IMR-90 (cell line): ENCODE results near the gene PROZ. TPM values are rescaled to one million over a fixed set of nuclear protein-coding genes. Genes with fewer than 3 reads are reported as not detected.

ENCODE experiments used
- ATAC-seq: fragments of 200-7000 bp; cut with Tn5 transposase; 2 replicates; pipeline ENCODE4 v1.9.1; 2020; ENCODE audit warnings: low read depth, mild to moderate bottlenecking, moderate library complexity
- BruUV-seq: library from RNA; stranded (reverse); fragments of 400-500 nt; replicated peaks from 2 replicates; lab custom pipeline; 2021; lab: Mats Ljungman, UMichigan
- CTCF ChIA-PET: fragments of 300-600 bp; formaldehyde crosslinking; extraction: SDS; loops from one replicate; lab custom pipeline; 2021; ENCODE audit warnings: antibody characterized with exemption; lab: Yijun Ruan, JAX
- POLR2A ChIA-PET: fragments of 300-600 bp; sonication (Branson Sonifier 250); formaldehyde crosslinking; loops from one replicate; lab custom pipeline; 2022; ENCODE audit warnings: antibody characterized with exemption; ENCODE audit not compliant: unreplicated experiment; lab: Charles Lee
- DNase-seq: peaks from one replicate; pipeline ENCODE4 v3.0.0; 2013
- H2AFZ ChIP-seq: replicated peaks from 2 replicates; pipeline ENCODE3; 2013; ENCODE audit warnings: low read length, mild to moderate bottlenecking; ENCODE audit not compliant: poor library complexity
- H2AK5ac ChIP-seq: 2 replicates; pipeline ENCODE4 v1.6.1; 2013; ENCODE audit warnings: low read depth, low read length, inconsistent platforms
- H2AK9ac ChIP-seq: replicated peaks from 2 replicates; pipeline ENCODE3; 2013; ENCODE audit warnings: mild to moderate bottlenecking, low read depth, low read length, moderate library complexity; ENCODE audit not compliant: poor library complexity
- H2BK120ac ChIP-seq: 2 replicates; pipeline ENCODE4 v1.6.1; 2013; ENCODE audit warnings: low read depth, low read length, inconsistent platforms
- H2BK15ac ChIP-seq: 3 replicates; pipeline ENCODE4 v1.6.1; 2013; ENCODE audit warnings: low read depth, low read length, inconsistent platforms
- H2BK20ac ChIP-seq: 2 replicates; pipeline ENCODE4 v1.6.1; 2013; ENCODE audit warnings: low read depth, mild to moderate bottlenecking, inconsistent platforms, low read length, moderate library complexity
- H2BK5ac ChIP-seq: 2 replicates; pipeline ENCODE4 v1.6.1; 2013; ENCODE audit warnings: mild to moderate bottlenecking, low read depth, low read length, inconsistent platforms; ENCODE audit not compliant: poor library complexity, severe bottlenecking
- H3K14ac ChIP-seq: replicated peaks from 2 replicates; pipeline ENCODE4 v1.6.1; 2013; ENCODE audit warnings: low read depth, low read length, inconsistent platforms
- H3K18ac ChIP-seq: 2 replicates; pipeline ENCODE4 v1.6.1; 2013; ENCODE audit warnings: low read depth, low read length, control low read depth
- H3K23ac ChIP-seq: 2 replicates; pipeline ENCODE4 v1.6.1; 2013; ENCODE audit warnings: low read depth, low read length, inconsistent platforms
- H3K27ac ChIP-seq: 2 replicates; pipeline ENCODE4 v1.5.1; 2013; ENCODE audit warnings: mild to moderate bottlenecking, control low read depth, low read length; ENCODE audit not compliant: insufficient read depth
- H3K27me3 ChIP-seq: 2 replicates; pipeline ENCODE4 v1.6.1; 2013; ENCODE audit warnings: low read length; ENCODE audit not compliant: control insufficient read depth, insufficient read depth
- H3K36me3 ChIP-seq: 2 replicates; pipeline ENCODE4 v1.6.1; 2013; ENCODE audit warnings: low read length, mixed read lengths; ENCODE audit not compliant: control insufficient read depth, insufficient read depth
- H3K4ac ChIP-seq: 2 replicates; pipeline ENCODE4 v1.6.1; 2013; ENCODE audit warnings: low read depth, low read length, inconsistent platforms
- H3K4me1 ChIP-seq: 2 replicates; pipeline ENCODE4 v1.6.1; 2013; ENCODE audit warnings: low read length, mixed read lengths; ENCODE audit not compliant: control insufficient read depth, insufficient read depth
- H3K4me2 ChIP-seq: 2 replicates; pipeline ENCODE4 v1.6.1; 2013; ENCODE audit warnings: low read depth, mild to moderate bottlenecking, control low read depth, low read length, moderate library complexity
- H3K4me3 ChIP-seq: 2 replicates; pipeline ENCODE4 v1.5.1; 2013; ENCODE audit warnings: low read depth, mild to moderate bottlenecking, control low read depth, low read length, moderate library complexity; ENCODE audit not compliant: insufficient read depth
- H3K56ac ChIP-seq: 2 replicates; pipeline ENCODE4 v1.6.1; 2013; ENCODE audit warnings: low read length, inconsistent platforms; ENCODE audit not compliant: insufficient read depth; ENCODE audit errors: extremely low read depth
- H3K79me1 ChIP-seq, 2 experiments: 2 replicates each; pipeline ENCODE4 v1.6.1; 2013; ENCODE audit warnings: low read length in 2 of 2, inconsistent platforms in 1 of 2, low read depth in 1 of 2
- H3K9ac ChIP-seq: 2 replicates; pipeline ENCODE4 v1.6.1; 2013; ENCODE audit warnings: low read depth, low read length, control low read depth
- H3K9me1 ChIP-seq: 2 replicates; pipeline ENCODE4 v1.6.1; 2013; ENCODE audit warnings: low read length, inconsistent platforms; ENCODE audit not compliant: insufficient read depth
- H3K9me3 ChIP-seq: 2 replicates; pipeline ENCODE4 v1.6.1; 2013; ENCODE audit warnings: low read length; ENCODE audit not compliant: control insufficient read depth, insufficient read depth
- H4K20me1 ChIP-seq: 2 replicates; pipeline ENCODE4 v1.6.1; 2013; ENCODE audit warnings: low read length, inconsistent platforms; ENCODE audit not compliant: insufficient read depth
- H4K5ac ChIP-seq: 2 replicates; pipeline ENCODE4 v1.6.1; 2013; ENCODE audit warnings: mild to moderate bottlenecking, low read depth, low read length, control low read depth
- H4K8ac ChIP-seq, 2 experiments: 2 replicates each; pipeline ENCODE4 v1.6.1; 2013; ENCODE audit warnings: low read depth in 2 of 2, low read length in 2 of 2, control low read depth in 1 of 2, inconsistent platforms in 1 of 2
- H4K91ac ChIP-seq: 2 replicates; pipeline ENCODE4 v1.6.1; 2013; ENCODE audit warnings: low read depth, low read length, inconsistent platforms; ENCODE audit not compliant: insufficient read depth
- BHLHE40 ChIP-seq: fragments of 150-350 bp; IDR thresholded peaks from 2 replicates; pipeline ENCODE4 v1.6.1; 2016; ENCODE audit warnings: mild to moderate bottlenecking, low read depth, low read length
- CEBPB ChIP-seq: IDR thresholded peaks from 2 replicates; pipeline ENCODE4 v1.6.1; 2012; ENCODE audit warnings: low read depth, low read length, improper control_type of control experiment
- CHD1 ChIP-seq: IDR thresholded peaks from 2 replicates; pipeline ENCODE4 v1.6.1; 2012; ENCODE audit warnings: low read depth, low read length, improper control_type of control experiment
- FOS ChIP-seq: fragments of 150-350 bp; IDR thresholded peaks from 2 replicates; pipeline ENCODE4 v1.6.1; 2016; ENCODE audit warnings: low read depth, low read length
- MAFK ChIP-seq: IDR thresholded peaks from 2 replicates; pipeline ENCODE4 v1.6.1; 2012; ENCODE audit warnings: low read depth, low read length, improper control_type of control experiment
- MAZ ChIP-seq: IDR thresholded peaks from 2 replicates; pipeline ENCODE4 v1.6.1; 2012; ENCODE audit warnings: low read depth, mild to moderate bottlenecking, low read length, improper control_type of control experiment, moderate library complexity, borderline replicate concordance
- MXI1 ChIP-seq: IDR thresholded peaks from 2 replicates; pipeline ENCODE4 v1.6.1; 2012; ENCODE audit warnings: low read depth, mild to moderate bottlenecking, low read length, moderate library complexity, borderline replicate concordance
- NFE2L2 ChIP-seq: fragments of 150-350 bp; IDR thresholded peaks from 2 replicates; pipeline ENCODE4 v1.6.1; 2016; ENCODE audit warnings: low read depth, mild to moderate bottlenecking, low read length
- POLR2A ChIP-seq: IDR thresholded peaks from 2 replicates; pipeline ENCODE4 v1.6.1; 2012; ENCODE audit warnings: mild to moderate bottlenecking, low read depth, low read length
- RAD21 ChIP-seq: IDR thresholded peaks from 2 replicates; pipeline ENCODE4 v1.6.1; 2012; ENCODE audit warnings: low read length, improper control_type of control experiment
- RCOR1 ChIP-seq: IDR thresholded peaks from 2 replicates; pipeline ENCODE4 v1.6.1; 2012; ENCODE audit warnings: mild to moderate bottlenecking, low read length, improper control_type of control experiment; ENCODE audit not compliant: insufficient replicate concordance
- RFX5 ChIP-seq: IDR thresholded peaks from 2 replicates; pipeline ENCODE4 v1.8.0; 2012; ENCODE audit warnings: low read depth, mild to moderate bottlenecking, low read length, moderate library complexity
- SMC3 ChIP-seq: fragments of 150-350 bp; IDR thresholded peaks from 2 replicates; pipeline ENCODE4 v1.6.1; 2016; ENCODE audit warnings: low read depth, mild to moderate bottlenecking, antibody characterized with exemption, low read length, moderate library complexity
- WGBS, 2 experiments: methylation state at CpG; one replicate each; pipeline versions ENCODE4 v1.1.5 to v1.1.7; 2013; ENCODE audit warnings: missing lambda C conversion rate in 2 of 2; ENCODE audit not compliant: insufficient read length in 1 of 2; ENCODE audit errors: extremely low coverage in 2 of 2; 5-methylcytosine and 5-hydroxymethylcytosine counted together
- dilution Hi-C: fragments of 300-500 bp; cut with HindIII; formaldehyde crosslinking; loops from one replicate; pipeline ENCODE4 v1.14.3; 2018; ENCODE audit warnings: low sequenced_read_pairs; ENCODE audit not compliant: unreplicated experiment
- in situ Hi-C: fragments of 300-500 bp; cut with MboI; formaldehyde crosslinking; loops from 3 replicates; pipeline ENCODE4 v1.14.3; 2019; ENCODE audit warnings: low sequenced_read_pairs, inconsistent platforms, mixed read lengths
- intact Hi-C: fragments of 100-400 bp; cut with micrococcal nuclease; formaldehyde crosslinking; loops from 2 replicates; pipeline ENCODE4 v1.10.0; 2022
- polyA plus RNA-seq, 3 experiments: library from polyadenylated mRNA; depleted of rRNA; stranded (reverse); fragments of >200 nt; gene quantifications; 2 replicates each; pipeline ENCODE4 v1.2.3, GENCODE V29; 2012; ENCODE audit warnings: low replicate concordance in 1 of 3
- total RNA-seq: library from RNA; depleted of rRNA; stranded (reverse); fragments of >200 nt; gene quantifications from 2 replicates; pipeline ENCODE4 v1.2.3, GENCODE V29; 2012
- TF ChIP-seq, protein P1 (sequence below): fragments of 150-350 bp; IDR thresholded peaks from 2 replicates; pipeline ENCODE4 v1.6.1; 2016; ENCODE audit warnings: low read depth, mild to moderate bottlenecking, low read length, moderate library complexity, borderline replicate concordance
- TF ChIP-seq, protein P2 (sequence below): conservative IDR thresholded peaks from 2 replicates; pipeline ENCODE4 v1.5.1; 2012; ENCODE audit warnings: mild to moderate bottlenecking, low read depth, low read length, improper control_type of control experiment
- TF ChIP-seq, protein P3 (sequence below): fragments of 150-350 bp; IDR thresholded peaks from 2 replicates; pipeline ENCODE4 v1.6.1; 2017; ENCODE audit warnings: mild to moderate bottlenecking, antibody characterized with exemption, low read length, low read depth

The PROZ gene
- total and polyA plus RNA-seq, 2 of the 4 experiments (the other 2 are of a cell fraction), result not detected

DNA sequence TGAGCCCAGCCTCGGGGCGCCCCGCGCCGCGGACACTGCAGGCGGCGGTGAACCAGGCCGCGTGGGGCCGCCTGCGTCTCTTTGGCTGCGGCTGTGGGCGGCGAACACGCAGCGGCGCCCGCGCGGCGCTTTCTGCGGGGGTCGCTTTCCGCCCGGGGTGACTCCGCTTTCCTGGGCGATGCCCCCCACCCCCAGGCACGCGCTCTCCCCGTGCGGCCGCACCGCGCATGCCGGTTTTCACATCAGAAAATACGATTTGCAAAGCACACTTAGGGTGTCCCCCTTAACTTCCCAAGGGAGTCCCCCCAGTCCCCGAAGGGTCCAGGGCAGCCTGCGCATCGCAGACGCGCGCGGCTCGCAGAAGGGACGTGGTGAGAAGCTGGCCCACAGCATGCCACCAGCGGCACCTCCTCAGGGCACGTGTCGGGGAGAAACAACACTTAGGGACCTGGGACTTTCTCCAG is 47.6 kb upstream of the PROZ start:
- H3K4me1 ChIP-seq, result 0 out of 2 replicates have a peak, but pooled peaks cover 2% of the 10 kb centered on the region
- DNase-seq (no peak), ATAC-seq (no peak; the same call in 1 of the 2 replicates)
- no peak overlapping the region for H2AK9ac ChIP-seq
- H3K27me3 ChIP-seq, result peaks cover 32% of the 10 kb centered on the region
- peak overlapping the region in 1 of 2 experiments; percentile 33; a peak in 1 of 4 replicates for H4K8ac ChIP-seq
- no peaks in the 10 kb centered on the region for H3K9me1 ChIP-seq
- H2BK120ac ChIP-seq, result no peak overlapping the region
- no peak overlapping the region for H4K5ac ChIP-seq
- H3K9ac ChIP-seq, result no peak overlapping the region
- H3K9me3 ChIP-seq, result peaks cover 8% of the 10 kb centered on the region; the same call in 1 of the 2 replicates
- POLR2A ChIA-PET, result no interaction called here
- no peak overlapping the region for H3K4ac ChIP-seq
- no peak overlapping the region for H3K27ac ChIP-seq
- dilution Hi-C loops, result no loop called here
- H3K23ac ChIP-seq, result no peak overlapping the region
- H2BK20ac ChIP-seq, result no peak overlapping the region
- H2AK5ac ChIP-seq, result no peak overlapping the region
- in situ Hi-C loops, result no loop called here
- intact Hi-C loops, result no loop called here
- H3K14ac ChIP-seq, result no peak overlapping the region
- no TSS peak for BruUV-seq
- peak overlapping the region; percentile 86 for H2AFZ ChIP-seq
- CTCF ChIA-PET, result no interaction called here
- H3K4me2 ChIP-seq, result peak overlapping the region; percentile 57
- no peaks in the 10 kb centered on the region for H3K36me3 ChIP-seq
- H4K91ac ChIP-seq, result no peak overlapping the region
- peak overlapping the region; percentile 42 for H3K4me3 ChIP-seq
- no peak overlapping the region for H2BK5ac ChIP-seq
- no peak overlapping the region for H2BK15ac ChIP-seq
- no peaks in the 10 kb centered on the region for H4K20me1 ChIP-seq
- WGBS, 2 experiments, result 25% methylated on average over 36 of the region's 49 CpGs; no CpG with 5 or more reads in 1 of the 2 experiments
- no peak overlapping the region for H3K56ac ChIP-seq
- TF ChIP-seq FOS (no peak), RFX5 (no peak), RAD21 (no peak), BHLHE40 (no peak), POLR2A (no peak), NFE2L2 (no peak), CHD1 (no peak), MAFK (no peak), SMC3 (no peak), MXI1 (no peak), CEBPB (no peak), RCOR1 (no peak), MAZ (no peak)
- TF ChIP-seq, protein P1, sequence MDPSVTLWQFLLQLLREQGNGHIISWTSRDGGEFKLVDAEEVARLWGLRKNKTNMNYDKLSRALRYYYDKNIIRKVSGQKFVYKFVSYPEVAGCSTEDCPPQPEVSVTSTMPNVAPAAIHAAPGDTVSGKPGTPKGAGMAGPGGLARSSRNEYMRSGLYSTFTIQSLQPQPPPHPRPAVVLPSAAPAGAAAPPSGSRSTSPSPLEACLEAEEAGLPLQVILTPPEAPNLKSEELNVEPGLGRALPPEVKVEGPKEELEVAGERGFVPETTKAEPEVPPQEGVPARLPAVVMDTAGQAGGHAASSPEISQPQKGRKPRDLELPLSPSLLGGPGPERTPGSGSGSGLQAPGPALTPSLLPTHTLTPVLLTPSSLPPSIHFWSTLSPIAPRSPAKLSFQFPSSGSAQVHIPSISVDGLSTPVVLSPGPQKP, result no peak
- TF ChIP-seq, protein P2, sequence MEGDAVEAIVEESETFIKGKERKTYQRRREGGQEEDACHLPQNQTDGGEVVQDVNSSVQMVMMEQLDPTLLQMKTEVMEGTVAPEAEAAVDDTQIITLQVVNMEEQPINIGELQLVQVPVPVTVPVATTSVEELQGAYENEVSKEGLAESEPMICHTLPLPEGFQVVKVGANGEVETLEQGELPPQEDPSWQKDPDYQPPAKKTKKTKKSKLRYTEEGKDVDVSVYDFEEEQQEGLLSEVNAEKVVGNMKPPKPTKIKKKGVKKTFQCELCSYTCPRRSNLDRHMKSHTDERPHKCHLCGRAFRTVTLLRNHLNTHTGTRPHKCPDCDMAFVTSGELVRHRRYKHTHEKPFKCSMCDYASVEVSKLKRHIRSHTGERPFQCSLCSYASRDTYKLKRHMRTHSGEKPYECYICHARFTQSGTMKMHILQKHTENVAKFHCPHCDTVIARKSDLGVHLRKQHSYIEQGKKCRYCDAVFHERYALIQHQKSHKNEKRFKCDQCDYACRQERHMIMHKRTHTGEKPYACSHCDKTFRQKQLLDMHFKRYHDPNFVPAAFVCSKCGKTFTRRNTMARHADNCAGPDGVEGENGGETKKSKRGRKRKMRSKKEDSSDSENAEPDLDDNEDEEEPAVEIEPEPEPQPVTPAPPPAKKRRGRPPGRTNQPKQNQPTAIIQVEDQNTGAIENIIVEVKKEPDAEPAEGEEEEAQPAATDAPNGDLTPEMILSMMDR, result no peak
- TF ChIP-seq, protein P3, sequence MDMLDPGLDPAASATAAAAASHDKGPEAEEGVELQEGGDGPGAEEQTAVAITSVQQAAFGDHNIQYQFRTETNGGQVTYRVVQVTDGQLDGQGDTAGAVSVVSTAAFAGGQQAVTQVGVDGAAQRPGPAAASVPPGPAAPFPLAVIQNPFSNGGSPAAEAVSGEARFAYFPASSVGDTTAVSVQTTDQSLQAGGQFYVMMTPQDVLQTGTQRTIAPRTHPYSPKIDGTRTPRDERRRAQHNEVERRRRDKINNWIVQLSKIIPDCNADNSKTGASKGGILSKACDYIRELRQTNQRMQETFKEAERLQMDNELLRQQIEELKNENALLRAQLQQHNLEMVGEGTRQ, result no peak
- H3K79me1 ChIP-seq, result no peaks in the 10 kb centered on the region
- no peak overlapping the region for H3K18ac ChIP-seq
